ENCODE data around the gene TLE1.
A peak's percentile ranks its signal among the peaks of the same experiment; 100 is the strongest.

TLE1 gene

GRCh38 chr9:81718244-81718643, 28.9 kb upstream of the TLE1 start:
- no peak overlapping the region for H3K18ac ChIP-seq (ENCODE audit: low read depth in 1 of 2, low read length in 2 of 2)
- 96% methylated on average over 6 of the region's 6 CpGs for WGBS

GRCh38 chr9:81717747-81718077, 28.4 kb upstream of the TLE1 start:
- DNase-seq, result no peak
- Histone ChIP-seq H3K4me3 (ENCODE audit: insufficient read depth in 1 of 2, low read depth in 1 of 2, low read length in 2 of 2) (no peak overlapping the region), H3K27me3 (ENCODE audit: control insufficient read depth in 1 of 2, insufficient read depth in 1 of 2, low read length in 2 of 2) (peaks cover 0 to 3% of the 10 kb centered on the region in 2 experiments), H3K9ac (ENCODE audit: low read length) (no peak overlapping the region), H3K4me2 (ENCODE audit: low read length, poor library complexity, severe bottlenecking) (no peak overlapping the region), H2AK5ac (ENCODE audit: low read length, severe bottlenecking) (no peak overlapping the region), H2BK15ac (ENCODE audit: low read depth, poor library complexity, severe bottlenecking) (no peak overlapping the region), H3K27ac (ENCODE audit: low read length, poor library complexity, severe bottlenecking) (no peak overlapping the region), H3K4me1 (ENCODE audit: control insufficient read depth, insufficient read depth, low read depth, low read length) (no peaks in the 10 kb centered on the region), H2BK5ac (ENCODE audit: low read depth, low read length, poor library complexity, severe bottlenecking) (no peak overlapping the region), H3K36me3 (ENCODE audit: control insufficient read depth in 1 of 2, insufficient read depth in 2 of 2, low read depth in 1 of 2, low read length in 2 of 2) (no peaks in the 10 kb centered on the region), H3K18ac (ENCODE audit: low read depth in 1 of 2, low read length in 2 of 2) (no peak overlapping the region), H3K14ac (ENCODE audit: low read length in 2 of 2) (no peak overlapping the region), H3K23ac (ENCODE audit: low read length in 2 of 2) (no peak overlapping the region), H2AFZ (ENCODE audit: low read depth, low read length) (no peak overlapping the region), H4K91ac (ENCODE audit: low read length) (no peak overlapping the region), H4K8ac (ENCODE audit: low read length) (no peak overlapping the region), H2BK12ac (ENCODE audit: low read length in 2 of 2) (no peak overlapping the region), H3K9me3 (ENCODE audit: control insufficient read depth, low read length) (no peaks in the 10 kb centered on the region), H3K79me1 (replicated peaks; ENCODE audit: low read length, poor library complexity, severe bottlenecking) (no peaks in the 10 kb centered on the region), H3K4ac (ENCODE audit: low read depth in 1 of 2, low read length in 2 of 2) (no peak overlapping the region), H2BK120ac (ENCODE audit: low read depth, low read length) (no peak overlapping the region)

More at GRCh38 chr9:81718244-81718643, 28.9 kb upstream of the TLE1 start:
- H2BK12ac ChIP-seq (ENCODE audit: low read length in 2 of 2), result no peak overlapping the region
- H2BK5ac ChIP-seq (ENCODE audit: low read depth, low read length, poor library complexity, severe bottlenecking), result no peak overlapping the region
- H2BK15ac ChIP-seq (ENCODE audit: low read depth, poor library complexity, severe bottlenecking), result no peak overlapping the region
- H3K9ac ChIP-seq (ENCODE audit: low read length), result no peak overlapping the region
- H3K9me3 ChIP-seq (ENCODE audit: control insufficient read depth, low read length), result no peaks in the 10 kb centered on the region
- no peaks in the 10 kb centered on the region for H3K79me1 ChIP-seq (replicated peaks; ENCODE audit: low read length, poor library complexity, severe bottlenecking)
- no peak overlapping the region for H3K27ac ChIP-seq (ENCODE audit: low read length, poor library complexity, severe bottlenecking)
- DNase-seq, result no peak
- no peak overlapping the region for H3K23ac ChIP-seq (ENCODE audit: low read length in 2 of 2)
- no peak overlapping the region for H2AK5ac ChIP-seq (ENCODE audit: low read length, severe bottlenecking)
- H3K36me3 ChIP-seq (ENCODE audit: control insufficient read depth in 1 of 2, insufficient read depth in 2 of 2, low read depth in 1 of 2, low read length in 2 of 2), result no peaks in the 10 kb centered on the region
- no peak overlapping the region for H2BK120ac ChIP-seq (ENCODE audit: low read depth, low read length)
- no peak overlapping the region for H2AFZ ChIP-seq (ENCODE audit: low read depth, low read length)
- no peak overlapping the region for H4K8ac ChIP-seq (ENCODE audit: low read length)
- H4K91ac ChIP-seq (ENCODE audit: low read length), result no peak overlapping the region
- H3K4me3 ChIP-seq (ENCODE audit: insufficient read depth in 1 of 2, low read depth in 1 of 2, low read length in 2 of 2), result no peak overlapping the region
- peaks cover 0 to 3% of the 10 kb centered on the region in 2 experiments for H3K27me3 ChIP-seq (ENCODE audit: control insufficient read depth in 1 of 2, insufficient read depth in 1 of 2, low read length in 2 of 2)
- H3K4ac ChIP-seq (ENCODE audit: low read depth in 1 of 2, low read length in 2 of 2), result no peak overlapping the region
- no peak overlapping the region for H3K14ac ChIP-seq (ENCODE audit: low read length in 2 of 2)
- no peak overlapping the region for H3K4me2 ChIP-seq (ENCODE audit: low read length, poor library complexity, severe bottlenecking)
- no peaks in the 10 kb centered on the region for H3K4me1 ChIP-seq (ENCODE audit: control insufficient read depth, insufficient read depth, low read depth, low read length)

DNA sequence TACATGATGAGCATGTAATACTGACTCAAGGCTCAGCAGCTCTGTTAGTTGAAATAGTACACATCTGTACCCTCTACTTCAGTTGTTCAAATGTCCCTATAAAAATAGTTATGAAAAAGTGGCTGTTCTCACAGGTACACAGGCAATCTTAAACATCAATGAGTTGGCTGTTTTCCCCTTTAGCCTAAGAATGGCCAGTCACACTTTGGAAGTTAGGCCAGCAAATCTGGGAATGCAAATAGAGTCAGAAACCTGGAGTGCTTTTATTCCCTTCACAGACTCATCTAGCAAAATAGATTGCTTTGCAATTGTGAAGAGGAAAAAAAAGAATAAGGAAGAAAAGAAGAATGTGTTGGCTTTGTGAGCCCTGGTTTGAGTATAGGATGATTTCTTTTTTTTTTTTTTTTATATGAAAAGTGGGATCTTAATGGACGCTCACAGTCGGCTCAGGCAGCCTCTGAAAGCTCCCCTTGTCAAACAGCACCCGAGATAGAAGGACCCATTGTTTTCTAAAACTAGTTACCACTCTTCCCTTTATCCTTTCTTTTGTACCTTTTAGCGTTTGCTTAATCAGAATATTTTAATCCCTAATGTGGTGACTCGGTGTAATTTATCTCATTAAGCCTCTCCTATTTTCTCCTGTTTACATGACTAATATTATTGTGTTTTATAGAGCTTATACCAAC, 27.9 kb upstream of the TLE1 start:
- no peaks in the 10 kb centered on the region for H3K4me1 ChIP-seq (ENCODE audit: control insufficient read depth, insufficient read depth, low read depth, low read length)
- H3K18ac ChIP-seq (ENCODE audit: low read depth in 1 of 2, low read length in 2 of 2), result no peak overlapping the region
- no peak overlapping the region for H4K8ac ChIP-seq (ENCODE audit: low read length)
- no peak overlapping the region for H3K4me3 ChIP-seq (ENCODE audit: insufficient read depth in 1 of 2, low read depth in 1 of 2, low read length in 2 of 2)
- H2AK5ac ChIP-seq (ENCODE audit: low read length, severe bottlenecking), result no peak overlapping the region
- WGBS, result 86% methylated on average over 3 of the region's 5 CpGs
- H2BK15ac ChIP-seq (ENCODE audit: low read depth, poor library complexity, severe bottlenecking), result no peak overlapping the region
- no peak overlapping the region for H3K14ac ChIP-seq (ENCODE audit: low read length in 2 of 2)
- H2BK120ac ChIP-seq (ENCODE audit: low read depth, low read length), result no peak overlapping the region
- no peak for DNase-seq
- no peak overlapping the region for H3K4ac ChIP-seq (ENCODE audit: low read depth in 1 of 2, low read length in 2 of 2)
- H3K4me2 ChIP-seq (ENCODE audit: low read length, poor library complexity, severe bottlenecking), result no peak overlapping the region
- H3K9me3 ChIP-seq (ENCODE audit: control insufficient read depth, low read length), result no peaks in the 10 kb centered on the region
- no peaks in the 10 kb centered on the region for H3K79me1 ChIP-seq (replicated peaks; ENCODE audit: low read length, poor library complexity, severe bottlenecking)
- no peak overlapping the region for H4K91ac ChIP-seq (ENCODE audit: low read length)
- H2BK12ac ChIP-seq (ENCODE audit: low read length in 2 of 2), result no peak overlapping the region
- peaks cover 0 to 3% of the 10 kb centered on the region in 2 experiments for H3K27me3 ChIP-seq (ENCODE audit: control insufficient read depth in 1 of 2, insufficient read depth in 1 of 2, low read length in 2 of 2)
- H3K36me3 ChIP-seq (ENCODE audit: control insufficient read depth in 1 of 2, insufficient read depth in 2 of 2, low read depth in 1 of 2, low read length in 2 of 2), result no peaks in the 10 kb centered on the region
- no peak overlapping the region for H2AFZ ChIP-seq (ENCODE audit: low read depth, low read length)
- no peak overlapping the region for H3K23ac ChIP-seq (ENCODE audit: low read length in 2 of 2)
- H2BK5ac ChIP-seq (ENCODE audit: low read depth, low read length, poor library complexity, severe bottlenecking), result no peak overlapping the region
- H3K9ac ChIP-seq (ENCODE audit: low read length), result no peak overlapping the region
- no peak overlapping the region for H3K27ac ChIP-seq (ENCODE audit: low read length, poor library complexity, severe bottlenecking)

DNA sequence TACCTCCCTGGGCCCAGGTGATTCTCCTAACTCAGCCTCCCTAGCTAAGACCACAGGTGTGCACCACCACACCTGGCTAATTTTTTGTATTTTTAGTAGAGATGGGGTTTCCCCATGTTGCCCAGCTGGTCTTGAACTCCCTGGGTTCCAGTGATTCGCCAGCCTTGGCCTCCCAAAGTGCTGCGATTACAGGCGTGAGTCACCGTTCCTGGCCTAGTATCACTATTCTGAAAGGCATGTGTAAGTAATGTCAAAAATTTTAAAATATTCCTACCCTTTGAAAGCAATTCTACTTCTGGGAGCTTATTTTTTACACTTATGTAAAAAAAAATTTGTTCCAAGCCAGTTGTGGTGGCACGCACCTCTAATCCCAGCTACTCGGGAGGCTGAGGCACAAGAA, 27.1 kb upstream of the TLE1 start:
- Histone ChIP-seq H3K23ac (ENCODE audit: low read length in 2 of 2) (no peak overlapping the region), H3K4me3 (ENCODE audit: insufficient read depth in 1 of 2, low read depth in 1 of 2, low read length in 2 of 2) (no peak overlapping the region), H2AFZ (ENCODE audit: low read depth, low read length) (no peak overlapping the region), H4K8ac (ENCODE audit: low read length) (no peak overlapping the region), H3K14ac (ENCODE audit: low read length in 2 of 2) (peak overlapping the region in 1 of 2 experiments; percentile 32), H4K91ac (ENCODE audit: low read length) (no peak overlapping the region), H2BK15ac (ENCODE audit: low read depth, poor library complexity, severe bottlenecking) (no peak overlapping the region), H3K4me2 (ENCODE audit: low read length, poor library complexity, severe bottlenecking) (no peak overlapping the region), H3K4me1 (ENCODE audit: control insufficient read depth, insufficient read depth, low read depth, low read length) (no peaks in the 10 kb centered on the region), H3K4ac (ENCODE audit: low read depth in 1 of 2, low read length in 2 of 2) (no peak overlapping the region), H3K9ac (ENCODE audit: low read length) (no peak overlapping the region), H3K9me3 (ENCODE audit: control insufficient read depth, low read length) (no peaks in the 10 kb centered on the region), H2AK5ac (ENCODE audit: low read length, severe bottlenecking) (no peak overlapping the region), H3K27me3 (ENCODE audit: control insufficient read depth in 1 of 2, insufficient read depth in 1 of 2, low read length in 2 of 2) (peaks cover 0 to 3% of the 10 kb centered on the region in 2 experiments), H3K18ac (ENCODE audit: low read depth in 1 of 2, low read length in 2 of 2) (no peak overlapping the region), H3K79me1 (replicated peaks; ENCODE audit: low read length, poor library complexity, severe bottlenecking) (no peaks in the 10 kb centered on the region), H2BK5ac (ENCODE audit: low read depth, low read length, poor library complexity, severe bottlenecking) (no peak overlapping the region), H3K36me3 (ENCODE audit: control insufficient read depth in 1 of 2, insufficient read depth in 2 of 2, low read depth in 1 of 2, low read length in 2 of 2) (no peaks in the 10 kb centered on the region), H2BK120ac (ENCODE audit: low read depth, low read length) (no peak overlapping the region), H3K27ac (ENCODE audit: low read length, poor library complexity, severe bottlenecking) (no peak overlapping the region), H2BK12ac (ENCODE audit: low read length in 2 of 2) (no peak overlapping the region)
- 90% methylated on average over 3 of the region's 6 CpGs for WGBS
- no peak for DNase-seq

Measured in mesenchymal stem cell (in vitro differentiated cells and primary cell).